Spinal cord (tissue), 10 donors: Measurements from ENCODE around the gene SLC25A52. TPM values are rescaled to one million over a fixed set of nuclear protein-coding genes. Genes with fewer than 3 reads are reported as not detected.

Experiments used
- DNase-seq, 6 donors: peaks; one replicate each; pipeline versions ENCODE4 v3.0.0 to v3.0.0-alpha.2; 2013 to 2015; ENCODE audit warnings: low spot score in 6 of 6, low read depth in 4 of 6
- H3K27ac ChIP-seq: one replicate; pipeline ENCODE4 v1.5.1; 2013; ENCODE audit warnings: low read depth, low read length, control low read depth
- H3K27me3 ChIP-seq: one replicate; pipeline ENCODE4 v1.6.1; 2013; ENCODE audit warnings: low read length; ENCODE audit not compliant: control insufficient read depth, insufficient read depth
- H3K36me3 ChIP-seq: one replicate; pipeline ENCODE4 v1.6.1; 2013; ENCODE audit warnings: low read length; ENCODE audit not compliant: control insufficient read depth, insufficient read depth
- H3K4me1 ChIP-seq: one replicate; pipeline ENCODE4 v1.6.1; 2013; ENCODE audit warnings: low read length; ENCODE audit not compliant: control insufficient read depth, insufficient read depth
- H3K4me3 ChIP-seq: one replicate; pipeline ENCODE4 v1.5.1; 2013; ENCODE audit warnings: low read depth, low read length, control low read depth
- H3K9me3 ChIP-seq: one replicate; pipeline ENCODE4 v1.6.1; 2013; ENCODE audit warnings: low read length; ENCODE audit not compliant: control insufficient read depth, insufficient read depth
- WGBS: methylation state at CpG from one replicate; pipeline ENCODE4 v1.1.5; 2013; ENCODE audit warnings: missing lambda C conversion rate; ENCODE audit not compliant: insufficient coverage; 5-methylcytosine and 5-hydroxymethylcytosine counted together
- polyA plus RNA-seq, 2 donors: library from polyadenylated mRNA; unstranded; fragments of 120-200 nt; gene quantifications; one replicate each; pipeline ENCODE4 v1.2.1, GENCODE V29; 2013; ENCODE audit not compliant: insufficient read length in 2 of 2
- total RNA-seq, 2 donors: library from RNA; depleted of rRNA in 1 of 2; stranded (reverse); fragments of 120-200 nt in 1 of 2; fragments of >200 nt in 1 of 2; gene quantifications; one replicate each; pipeline versions ENCODE4 v1.2.3 to v1.2.4, GENCODE V29; 2013 to 2014
- donor health status: healthy.

SLC25A52 gene
- total and polyA plus RNA-seq, 4 donors = 0.22 to 0.81 (median 0.45) TPM

- no peaks in the 10 kb centered on the region for H3K4me1 ChIP-seq
- no peak overlapping the region for H3K27ac ChIP-seq
- DNase-seq = no peak
- no peaks in the 10 kb centered on the region for H3K27me3 ChIP-seq
- no peaks in the 10 kb centered on the region for H3K36me3 ChIP-seq
- H3K4me3 ChIP-seq = no peak overlapping the region
- 83% methylated on average over 1 of the region's 3 CpGs for WGBS
- no peaks in the 10 kb centered on the region for H3K9me3 ChIP-seq
Measured at GRCh38 chr18:31783059-31783458, 22.4 kb upstream of the SLC25A52 start.

- Histone ChIP-seq H3K27me3 (no peaks in the 10 kb centered on the region), H3K4me3 (no peak overlapping the region), H3K4me1 (no peaks in the 10 kb centered on the region), H3K36me3 (no peaks in the 10 kb centered on the region), H3K9me3 (no peaks in the 10 kb centered on the region), H3K27ac (no peak overlapping the region)
- no peak for DNase-seq
Measured at GRCh38 chr18:31778391-31778950, 17.8 kb upstream of the SLC25A52 start.

- no peaks in the 10 kb centered on the region for H3K4me1 ChIP-seq
- no peaks in the 10 kb centered on the region for H3K9me3 ChIP-seq
- DNase-seq = peak in 3 of 6 donors; percentile 4 to 43 (median 11)
- H3K4me3 ChIP-seq = no peak overlapping the region
- no peaks in the 10 kb centered on the region for H3K36me3 ChIP-seq
- no peak overlapping the region for H3K27ac ChIP-seq
- H3K27me3 ChIP-seq = no peaks in the 10 kb centered on the region
- 41% methylated on average over 7 of the region's 9 CpGs for WGBS
Measured at GRCh38 chr18:31776093-31776492, 15.4 kb upstream of the SLC25A52 start.

GRCh38 chr18:31774962-31775361 is 14.3 kb upstream of the SLC25A52 start:
- Histone ChIP-seq H3K4me3 (no peak overlapping the region), H3K9me3 (no peaks in the 10 kb centered on the region), H3K27me3 (no peaks in the 10 kb centered on the region), H3K4me1 (no peaks in the 10 kb centered on the region), H3K36me3 (no peaks in the 10 kb centered on the region), H3K27ac (no peak overlapping the region)
- no CpG with 5 or more reads among the region's 5 CpGs for WGBS
- peak in 1 of 6 donors; percentile 23 for DNase-seq

- H3K27me3 ChIP-seq = no peaks in the 10 kb centered on the region
- H3K36me3 ChIP-seq = no peaks in the 10 kb centered on the region
- no peak overlapping the region for H3K27ac ChIP-seq
- no peak for DNase-seq
- no peaks in the 10 kb centered on the region for H3K9me3 ChIP-seq
- H3K4me3 ChIP-seq = no peak overlapping the region
- no peaks in the 10 kb centered on the region for H3K4me1 ChIP-seq
- 57% methylated on average over 1 of the region's 2 CpGs for WGBS
Measured at GRCh38 chr18:31774477-31774785, 13.8 kb upstream of the SLC25A52 start.

GRCh38 chr18:31773774-31774476 is 13.2 kb upstream of the SLC25A52 start:
- WGBS = 93% methylated on average over 4 of the region's 9 CpGs
- H3K36me3 ChIP-seq = no peaks in the 10 kb centered on the region
- H3K27me3 ChIP-seq = no peaks in the 10 kb centered on the region
- DNase-seq = no peak
- H3K9me3 ChIP-seq = no peaks in the 10 kb centered on the region
- no peak overlapping the region for H3K4me3 ChIP-seq
- no peaks in the 10 kb centered on the region for H3K4me1 ChIP-seq
- no peak overlapping the region for H3K27ac ChIP-seq

- Histone ChIP-seq H3K9me3 (no peaks in the 10 kb centered on the region), H3K4me1 (no peaks in the 10 kb centered on the region), H3K4me3 (no peak overlapping the region), H3K27ac (no peak overlapping the region), H3K27me3 (no peaks in the 10 kb centered on the region), H3K36me3 (no peaks in the 10 kb centered on the region)
- no peak for DNase-seq
- WGBS = no CpG with 5 or more reads among the region's 3 CpGs
Measured at GRCh38 chr18:31772699-31773098, 12.0 kb upstream of the SLC25A52 start.

- H3K36me3 ChIP-seq = no peaks in the 10 kb centered on the region
- no CpG with 5 or more reads among the region's 3 CpGs for WGBS
- H3K27me3 ChIP-seq = no peaks in the 10 kb centered on the region
- no peaks in the 10 kb centered on the region for H3K9me3 ChIP-seq
- no peak overlapping the region for H3K4me3 ChIP-seq
- no peaks in the 10 kb centered on the region for H3K4me1 ChIP-seq
- H3K27ac ChIP-seq = no peak overlapping the region
- DNase-seq = peak in 2 of 6 donors; percentile 4 to 61
Measured at GRCh38 chr18:31750273-31750672, 10.4 kb downstream of the SLC25A52 start.

GRCh38 chr18:31746396-31746795 is 14.3 kb downstream of the SLC25A52 start:
- H3K27me3 ChIP-seq = no peaks in the 10 kb centered on the region
- H3K4me3 ChIP-seq = no peak overlapping the region
- no peaks in the 10 kb centered on the region for H3K36me3 ChIP-seq
- H3K27ac ChIP-seq = no peak overlapping the region
- WGBS = 100% methylated on average over 3 of the region's 4 CpGs
- H3K9me3 ChIP-seq = no peaks in the 10 kb centered on the region
- no peaks in the 10 kb centered on the region for H3K4me1 ChIP-seq
- DNase-seq = no peak

- no peak for DNase-seq
- 83% methylated on average over 8 of the region's 15 CpGs for WGBS
- Histone ChIP-seq H3K36me3 (no peaks in the 10 kb centered on the region), H3K27me3 (no peaks in the 10 kb centered on the region), H3K27ac (no peak overlapping the region), H3K4me3 (no peak overlapping the region), H3K4me1 (no peaks in the 10 kb centered on the region), H3K9me3 (no peaks in the 10 kb centered on the region)
Measured at GRCh38 chr18:31744321-31745067, 16.2 kb downstream of the SLC25A52 start.
